ENCODE results near the gene SESN1.

Gene SESN1

GRCh38 chr6:108955329-108955949, 139.2 kb downstream of the SESN1 start:
- DNase-seq, result no peak

- no peak for DNase-seq
These were observed 141.0 kb downstream of the SESN1 start for GRCh38 chr6:108953681-108954080.

GRCh38 chr6:108952776-108953486, 141.7 kb downstream of the SESN1 start:
- DNase-seq, result no peak

GRCh38 chr6:108951351-108951953, 143.2 kb downstream of the SESN1 start:
- no peak for DNase-seq

- DNase-seq, result no peak
These were observed 146.4 kb downstream of the SESN1 start for GRCh38 chr6:108948181-108948661.

GRCh38 chr6:108947114-108947854, 147.4 kb downstream of the SESN1 start:
- DNase-seq, result peak; percentile 21

- DNase-seq, result no peak
These were observed 148.0 kb downstream of the SESN1 start for GRCh38 chr6:108946695-108947094.

GRCh38 chr6:108945681-108946159, 148.9 kb downstream of the SESN1 start:
- peak; percentile 23 for DNase-seq

GRCh38 chr6:108944707-108945680, 149.7 kb downstream of the SESN1 start:
- peak; percentile 90 for DNase-seq

- no peak for DNase-seq
These were observed 150.6 kb downstream of the SESN1 start for GRCh38 chr6:108944071-108944470.

- no peak for DNase-seq
These were observed 151.8 kb downstream of the SESN1 start for GRCh38 chr6:108942556-108943492.

GRCh38 chr6:108941859-108942258, 152.8 kb downstream of the SESN1 start:
- no peak for DNase-seq

GRCh38 chr6:108941281-108941680, 153.4 kb downstream of the SESN1 start:
- DNase-seq, result no peak

- DNase-seq, result no peak
These were observed 153.9 kb downstream of the SESN1 start for GRCh38 chr6:108940741-108941140.

GRCh38 chr6:108937170-108937569, 157.5 kb downstream of the SESN1 start:
- DNase-seq, result no peak

All from fibroblast of skin of right quadriceps (primary cell).